NCI-H345 treated with DMSO at 0.1 percent for 48 hours (cell line): Measurements from ENCODE around the gene BEX1.
"Not testable (repeated sequence)": the region's sequence is repeated elsewhere in the genome, so short reads cannot be mapped to it uniquely, and the experiment has no call there.

Source experiments
- DNase-seq: peaks from one replicate; lab custom pipeline; 2025; ENCODE audit not compliant: unreplicated experiment; lab: John Stamatoyannopoulos, UW

The BEX1 gene

GRCh38 chrX:103063918-103064434 lies at the start of gene BEX1:
Gene BEX1 (minus strand): TSS chrX:103064171. CDS start chrX:103063274, 897 bp downstream.
- DNase-seq = peak; percentile 64

- not testable (repeated sequence) for DNase-seq
Observed at GRCh38 chrX:103109497-103109896, 45.5 kb upstream of the BEX1 start.

- no peak for DNase-seq
Observed at GRCh38 chrX:103107836-103108235, 43.9 kb upstream of the BEX1 start.

- DNase-seq = not testable (repeated sequence)
Observed at GRCh38 chrX:103107227-103107737, 43.3 kb upstream of the BEX1 start.

GRCh38 chrX:103104370-103104769 lies 40.4 kb upstream of the BEX1 start:
- DNase-seq = not testable (repeated sequence)

- not testable (repeated sequence) for DNase-seq
Observed at GRCh38 chrX:103103866-103104265, 39.9 kb upstream of the BEX1 start.

- no peak for DNase-seq
Observed at GRCh38 chrX:103101299-103102042, 37.5 kb upstream of the BEX1 start.

- no peak for DNase-seq
Observed at GRCh38 chrX:103100484-103100883, 36.5 kb upstream of the BEX1 start.

GRCh38 chrX:103099691-103100090 lies 35.7 kb upstream of the BEX1 start:
- no peak for DNase-seq

- DNase-seq = no peak
Observed at GRCh38 chrX:103098488-103098887, 34.5 kb upstream of the BEX1 start.

- DNase-seq = no peak
Observed at GRCh38 chrX:103092942-103093341, 29.0 kb upstream of the BEX1 start, which contains the start of gene NXF3. Gene NXF3 (minus strand): TSS chrX:103093143. CDS start chrX:103093023, 120 bp downstream.

GRCh38 chrX:103081051-103081450 lies 17.1 kb upstream of the BEX1 start:
- no peak for DNase-seq

- no peak for DNase-seq
Observed at GRCh38 chrX:103073467-103073866, 9.5 kb upstream of the BEX1 start.

GRCh38 chrX:103066606-103067005 lies 2.6 kb upstream of the BEX1 start:
- no peak for DNase-seq

- peak; percentile 5 for DNase-seq
Observed at GRCh38 chrX:103063191-103063845, 653 bp downstream of the BEX1 start.

GRCh38 chrX:103061486-103061885 lies 2.5 kb downstream of the BEX1 start:
- no peak for DNase-seq

- no peak for DNase-seq
Observed at GRCh38 chrX:103056902-103057301, 7.1 kb downstream of the BEX1 start.

- DNase-seq = no peak
Observed at GRCh38 chrX:103052625-103053024, 11.3 kb downstream of the BEX1 start.

- no peak for DNase-seq
Observed at GRCh38 chrX:103051260-103051789, 12.6 kb downstream of the BEX1 start.

GRCh38 chrX:103033371-103033770 lies 30.6 kb downstream of the BEX1 start:
- DNase-seq = not testable (repeated sequence)

- no peak for DNase-seq
Observed at GRCh38 chrX:103017542-103017941, 46.4 kb downstream of the BEX1 start.

GRCh38 chrX:103012945-103013344 lies 51.0 kb downstream of the BEX1 start:
- no peak for DNase-seq
